HUDEP-2 (cell line): ENCODE data around the gene AFAP1.

Experiments
- DNase-seq, 76 experiments: peaks; one replicate each; lab custom pipeline; 2025; ENCODE audit not compliant: unreplicated experiment in 76 of 76; lab: John Stamatoyannopoulos, UW

Gene AFAP1

DNA sequence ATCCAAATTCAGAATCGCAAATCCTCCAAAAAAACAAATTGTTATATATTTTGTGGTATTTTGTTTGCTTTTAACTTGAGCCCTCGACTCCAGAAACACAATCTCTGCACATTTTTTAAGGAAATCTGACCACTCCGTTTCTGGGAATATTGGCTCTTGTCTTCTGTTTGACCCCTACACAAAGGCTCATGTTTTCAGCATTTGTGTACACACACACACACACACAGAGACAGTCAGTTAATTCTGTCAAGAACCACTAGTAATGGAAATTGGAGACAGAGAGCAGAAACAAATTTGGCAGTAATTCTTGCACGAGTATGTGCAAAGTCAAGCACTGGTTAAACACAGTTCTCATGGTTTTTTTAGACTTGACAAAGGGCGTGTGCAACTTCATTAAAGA lies 115.4 kb downstream of the AFAP1 start:
- no peak for DNase-seq

DNA sequence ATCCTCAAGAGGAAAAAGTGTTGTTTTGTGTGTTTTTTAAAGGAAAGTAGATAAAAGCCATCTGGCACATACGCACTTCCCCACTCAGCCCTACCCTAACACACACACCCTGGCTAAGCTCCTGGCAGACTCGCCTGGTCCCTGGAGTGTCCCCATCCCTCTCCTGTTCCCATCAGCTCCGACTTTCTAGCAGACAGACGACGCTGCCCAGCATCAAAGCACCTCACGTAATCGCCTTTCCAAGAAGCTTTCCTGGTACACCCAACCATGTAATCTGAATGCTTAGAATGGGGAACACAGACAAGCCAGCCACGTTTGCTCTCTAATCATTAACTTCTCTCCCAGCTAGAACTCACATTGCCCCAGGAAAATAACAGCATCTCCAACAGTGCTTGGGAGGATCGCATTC lies 116.2 kb downstream of the AFAP1 start:
- DNase-seq, result no peak

DNA sequence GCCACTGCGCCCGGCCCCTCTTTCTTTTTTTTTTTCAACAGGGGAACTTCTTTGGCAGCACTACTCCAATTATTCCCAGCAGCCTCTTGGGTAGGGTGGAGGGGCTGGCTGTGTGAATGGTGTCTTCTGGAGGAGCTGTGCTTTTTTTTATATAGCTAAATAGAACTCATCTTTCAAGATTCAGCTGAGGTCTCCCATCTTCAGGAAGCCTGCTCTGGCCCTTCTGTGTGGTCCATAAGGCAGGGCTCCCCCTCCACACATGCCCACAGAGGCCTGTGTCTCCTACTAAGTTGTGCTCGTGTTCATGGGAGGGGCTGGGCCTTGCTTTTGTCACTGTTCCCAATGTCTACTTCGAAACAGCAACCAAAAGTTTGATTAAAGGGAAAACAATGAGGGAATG lies 116.8 kb downstream of the AFAP1 start:
- DNase-seq, result no peak

DNA sequence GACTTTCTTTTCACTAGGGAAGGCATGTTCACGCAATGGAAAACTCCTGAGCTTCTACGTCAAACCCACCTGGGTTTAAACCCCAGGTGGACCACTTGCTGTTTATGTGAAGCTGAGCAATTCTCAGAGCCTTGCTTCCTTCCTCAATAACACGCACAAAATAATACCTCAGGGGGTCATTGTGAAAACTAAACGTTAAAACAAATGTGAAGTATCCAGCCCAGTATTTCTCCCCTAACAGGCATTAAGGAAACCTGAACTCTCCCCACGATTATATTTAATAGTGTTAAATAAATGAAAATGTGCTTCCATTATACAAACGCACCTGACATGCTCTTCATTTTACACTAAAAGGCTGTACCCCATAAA lies 117.5 kb downstream of the AFAP1 start:
- no peak for DNase-seq

DNA sequence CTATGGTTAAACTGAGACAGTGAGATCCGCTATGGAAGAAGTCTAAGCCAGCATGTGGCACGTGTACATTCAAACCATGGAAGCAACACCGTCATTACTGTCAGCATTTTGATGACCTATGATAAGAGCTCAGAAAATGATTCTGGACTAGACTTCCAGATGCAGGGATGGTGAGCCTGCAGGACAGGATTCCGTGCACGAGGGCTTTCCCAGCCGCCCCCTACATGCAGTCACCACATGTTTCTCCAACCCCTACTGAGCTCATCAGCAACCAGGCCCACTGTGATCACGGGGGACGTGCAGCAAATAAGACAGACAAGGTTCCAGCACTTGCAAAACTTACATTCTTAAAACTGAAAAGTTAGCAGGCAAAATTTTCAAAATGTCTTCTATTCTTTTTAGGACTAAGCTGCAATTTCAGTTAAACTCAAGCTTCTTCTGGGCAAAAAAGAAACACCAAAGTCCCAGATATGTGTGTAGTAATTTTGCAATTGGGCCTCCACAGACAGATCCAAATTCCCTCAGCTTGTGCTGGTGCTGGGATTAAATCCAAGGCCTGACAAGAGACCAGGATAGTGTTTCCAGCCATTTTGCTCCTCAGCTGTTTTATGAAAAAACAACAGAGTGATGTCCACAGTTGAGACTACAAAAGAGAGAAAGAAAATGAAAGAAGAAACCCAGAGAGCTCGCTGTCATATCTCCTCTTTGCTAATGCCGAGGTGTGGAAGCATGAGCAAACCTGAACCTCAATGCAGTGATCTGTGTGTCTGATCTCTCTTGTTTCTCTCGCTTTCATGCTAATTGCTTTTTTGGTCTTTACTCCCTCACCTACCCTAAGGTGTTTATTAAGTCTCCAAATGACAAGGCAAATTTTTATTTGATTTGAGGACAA lies 118.2 kb downstream of the AFAP1 start:
- DNase-seq, result no peak

DNA sequence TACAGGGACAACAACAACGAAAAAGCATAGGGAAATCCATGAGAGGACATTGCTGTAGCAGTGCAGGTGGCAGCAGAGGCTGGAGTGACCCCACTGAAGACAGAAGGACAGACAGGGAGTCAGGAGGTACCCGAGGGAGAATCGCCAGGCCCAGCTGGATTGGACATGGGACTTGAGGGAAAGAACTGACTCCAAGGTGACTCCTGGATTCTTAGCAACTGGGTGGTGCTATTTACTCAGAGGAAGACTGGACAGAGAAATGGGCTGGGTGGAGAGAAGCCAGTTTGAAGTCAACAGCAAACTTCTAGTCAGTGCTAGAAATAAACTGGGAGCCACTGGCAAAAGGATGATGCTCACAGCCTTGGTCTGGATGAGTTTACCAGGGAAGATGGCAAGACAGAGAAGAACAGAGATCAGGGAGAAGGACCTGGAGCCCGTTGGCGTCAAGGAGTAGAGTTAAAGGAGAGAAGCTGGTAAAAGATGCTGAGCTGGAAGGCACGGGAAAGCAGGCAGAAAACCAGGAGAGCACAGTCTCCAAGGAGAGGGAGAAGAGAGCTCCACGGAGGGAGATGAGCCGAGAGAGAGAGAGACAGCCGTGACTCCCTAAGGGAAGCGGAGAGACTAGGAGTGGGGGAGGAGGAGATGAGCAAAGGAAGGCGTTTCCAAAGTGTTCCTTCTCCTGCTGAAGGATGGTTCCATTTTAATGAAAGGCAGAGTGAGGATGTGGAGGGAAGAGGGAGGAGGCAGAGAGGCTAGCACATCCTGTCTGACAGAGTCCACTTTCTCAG lies 119.4 kb downstream of the AFAP1 start:
- DNase-seq, result no peak

DNA sequence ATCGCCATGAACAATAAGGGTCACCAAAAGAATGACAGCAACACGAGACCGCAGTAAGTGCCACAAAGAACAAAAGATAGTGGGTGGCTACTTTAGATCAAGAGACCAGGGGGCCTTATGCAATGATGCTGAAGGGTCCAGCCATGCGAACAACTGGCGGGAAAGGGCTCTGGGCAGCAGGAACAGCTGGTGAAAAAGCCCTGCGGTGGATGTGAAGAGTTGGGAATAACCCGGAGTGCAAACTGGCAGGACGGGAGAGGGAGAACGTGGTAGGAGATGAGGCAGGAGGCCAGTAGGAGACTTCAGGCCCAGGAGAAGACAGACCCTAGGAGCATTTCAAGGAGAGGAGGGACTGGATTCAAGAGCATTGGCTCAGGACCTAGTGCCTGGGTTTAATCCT lies 120.2 kb downstream of the AFAP1 start:
- no peak for DNase-seq

DNA sequence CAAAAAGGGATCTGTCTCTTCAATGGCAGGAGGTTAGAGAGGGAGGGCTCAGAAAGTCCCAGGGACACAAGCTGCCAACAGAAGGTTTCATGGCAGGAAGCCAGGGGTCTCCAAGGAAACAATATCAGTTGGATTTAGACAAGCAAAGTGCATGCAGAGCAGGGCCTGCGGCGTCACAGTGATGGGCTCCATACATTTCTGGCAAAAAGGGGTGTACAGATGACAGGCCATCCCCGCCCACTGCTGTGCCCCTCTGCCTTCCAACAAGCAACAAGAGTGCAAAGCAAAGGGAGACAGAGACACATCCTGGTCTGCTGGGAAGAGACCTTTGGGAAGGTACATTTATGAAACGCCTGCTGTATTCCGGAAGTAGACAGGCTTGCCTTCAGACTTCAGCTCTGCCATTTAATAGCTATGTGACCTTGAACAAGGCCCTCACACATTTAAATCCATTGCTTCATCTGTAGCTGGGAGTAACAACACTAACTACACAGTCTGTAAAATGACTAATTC lies 121.2 kb downstream of the AFAP1 start:
- DNase-seq, result no peak

DNA sequence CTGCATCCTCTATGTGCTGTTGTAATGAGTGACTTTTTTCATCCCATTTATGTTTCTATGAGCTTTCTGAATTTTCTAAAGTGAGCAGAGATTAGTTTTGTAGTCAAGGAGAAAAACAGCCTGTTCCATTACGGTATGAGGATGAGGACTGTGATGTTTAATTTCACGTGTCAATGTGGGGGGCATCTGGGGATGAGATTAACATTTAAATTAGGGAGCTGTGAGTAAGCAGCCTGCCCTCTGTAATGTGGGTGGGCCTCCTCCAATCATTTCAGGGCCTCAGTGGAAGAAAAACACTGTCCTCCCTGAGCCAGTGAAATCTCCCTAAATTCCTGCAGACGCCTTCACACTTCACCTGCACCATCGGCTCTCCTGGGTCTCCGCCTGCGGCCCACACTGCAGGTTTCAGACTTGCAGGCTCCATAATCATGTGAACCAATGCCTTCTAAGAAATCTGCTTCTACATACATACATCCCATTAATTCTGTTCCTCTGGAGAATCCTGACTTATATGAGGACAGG lies 121.7 kb downstream of the AFAP1 start:
- no peak for DNase-seq

DNA sequence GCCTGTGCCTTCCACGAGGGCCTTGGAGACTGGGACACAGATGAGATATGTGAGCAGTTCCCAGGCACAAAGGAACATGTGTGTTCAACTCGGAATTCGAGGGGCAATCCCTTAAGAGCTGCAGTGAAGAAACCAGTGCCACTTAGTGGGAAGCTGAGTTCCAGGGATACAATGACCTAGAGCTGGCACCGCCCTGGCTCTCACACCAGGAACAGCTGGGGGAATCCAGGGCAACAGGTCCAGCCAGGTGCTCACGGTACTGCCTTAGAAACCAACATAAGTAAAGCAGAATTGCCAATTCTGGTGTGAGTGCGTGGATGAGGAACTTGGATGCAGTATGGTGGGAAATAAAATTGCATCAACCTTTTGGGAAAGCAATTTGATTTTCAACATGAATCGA lies 122.9 kb downstream of the AFAP1 start:
- DNase-seq, result no peak

DNA sequence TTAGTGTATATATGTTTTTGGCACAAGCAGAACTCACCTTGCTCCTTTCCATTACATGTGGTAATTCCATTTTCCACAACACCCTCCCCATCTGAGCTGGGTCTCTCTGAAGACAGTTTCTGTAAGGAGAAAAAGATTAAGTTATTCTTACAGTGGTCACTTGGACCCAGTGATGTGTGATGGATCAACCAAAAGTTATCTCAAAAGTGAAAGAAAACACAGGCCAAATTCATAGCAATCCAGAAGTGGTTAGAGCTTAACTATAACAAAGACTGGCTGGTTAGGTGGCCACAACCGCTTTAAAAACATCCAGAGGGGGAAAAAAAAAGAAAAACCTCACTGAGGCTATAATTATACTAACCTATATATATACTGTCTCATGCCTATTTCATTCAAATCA lies 123.7 kb downstream of the AFAP1 start:
- DNase-seq, result no peak

DNA sequence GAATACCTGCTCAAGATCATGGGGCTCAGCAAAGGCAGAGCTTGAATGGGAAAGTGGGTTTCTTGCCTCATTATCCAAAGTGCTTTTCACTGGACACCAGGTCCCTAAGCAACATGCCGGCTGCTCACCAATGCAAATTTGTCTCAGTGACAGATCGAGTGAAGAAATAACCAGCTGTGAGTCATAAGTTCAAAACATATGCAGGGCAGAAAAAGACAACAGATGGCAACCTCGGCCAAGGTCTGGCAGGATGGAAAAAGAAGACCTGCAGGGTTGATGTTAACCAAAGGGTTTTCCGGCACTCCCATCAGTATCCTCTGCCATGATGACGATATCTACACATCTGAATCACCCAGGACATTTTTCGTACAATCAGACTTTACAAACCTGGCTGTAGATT lies 124.1 kb downstream of the AFAP1 start:
- no peak for DNase-seq

DNA sequence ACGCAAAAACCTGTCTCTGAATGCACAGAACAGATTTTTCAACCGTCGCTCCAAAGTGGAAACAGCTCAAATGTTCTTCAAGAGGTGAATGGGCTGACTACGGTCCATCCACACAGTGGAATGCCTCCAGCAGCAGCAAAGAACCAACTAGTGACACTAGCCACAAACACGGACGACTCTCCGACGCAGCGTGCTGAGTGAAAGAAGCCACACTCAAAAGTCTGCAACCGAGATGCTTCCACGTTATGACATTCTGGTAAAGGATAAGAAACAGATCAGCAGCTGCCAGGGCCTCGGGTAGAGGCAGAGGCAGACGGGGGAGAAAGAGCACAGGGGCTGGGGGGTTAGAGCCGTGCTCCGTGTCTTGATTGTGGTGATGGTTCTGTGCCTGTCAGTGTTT lies 125.2 kb downstream of the AFAP1 start:
- no peak for DNase-seq

DNA sequence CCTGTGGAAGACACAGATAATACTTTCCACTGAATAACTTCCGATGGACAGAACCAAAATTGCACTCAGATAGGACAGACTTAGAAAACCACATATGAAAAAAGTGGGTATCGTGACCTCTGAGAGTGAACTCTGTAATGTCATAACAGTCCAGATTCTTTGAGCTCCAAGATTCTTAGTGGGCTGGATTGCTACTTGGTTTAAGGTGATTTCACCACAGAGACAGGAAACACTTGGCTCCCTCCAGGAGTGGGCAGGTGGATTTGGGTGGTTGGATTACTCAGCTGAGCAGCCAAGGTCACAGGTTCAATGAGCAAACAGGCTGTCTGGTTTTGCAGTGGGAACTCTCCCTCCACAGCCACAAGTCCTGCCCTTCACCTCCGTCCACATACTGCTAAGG lies 126.0 kb downstream of the AFAP1 start:
- no peak for DNase-seq

DNA sequence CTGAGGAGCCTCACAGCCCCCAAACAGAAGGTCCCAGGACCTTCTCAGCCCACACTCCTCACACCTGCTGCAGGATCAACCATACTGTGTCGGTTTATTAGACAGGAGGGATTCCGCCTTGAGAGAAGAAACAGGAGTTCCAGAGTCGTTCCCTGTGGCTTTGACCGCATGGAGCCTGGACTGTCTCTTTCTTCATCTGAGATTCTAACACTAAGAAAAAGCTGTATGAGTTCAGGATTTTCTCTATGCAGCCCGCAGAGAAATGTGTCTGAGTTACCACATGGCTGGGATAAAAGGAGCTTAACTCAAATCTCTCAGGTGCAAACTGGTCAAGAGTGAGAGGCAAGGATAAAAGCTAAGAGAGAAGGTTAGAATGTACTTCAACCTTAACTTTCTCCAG lies 126.7 kb downstream of the AFAP1 start:
- DNase-seq, result no peak

DNA sequence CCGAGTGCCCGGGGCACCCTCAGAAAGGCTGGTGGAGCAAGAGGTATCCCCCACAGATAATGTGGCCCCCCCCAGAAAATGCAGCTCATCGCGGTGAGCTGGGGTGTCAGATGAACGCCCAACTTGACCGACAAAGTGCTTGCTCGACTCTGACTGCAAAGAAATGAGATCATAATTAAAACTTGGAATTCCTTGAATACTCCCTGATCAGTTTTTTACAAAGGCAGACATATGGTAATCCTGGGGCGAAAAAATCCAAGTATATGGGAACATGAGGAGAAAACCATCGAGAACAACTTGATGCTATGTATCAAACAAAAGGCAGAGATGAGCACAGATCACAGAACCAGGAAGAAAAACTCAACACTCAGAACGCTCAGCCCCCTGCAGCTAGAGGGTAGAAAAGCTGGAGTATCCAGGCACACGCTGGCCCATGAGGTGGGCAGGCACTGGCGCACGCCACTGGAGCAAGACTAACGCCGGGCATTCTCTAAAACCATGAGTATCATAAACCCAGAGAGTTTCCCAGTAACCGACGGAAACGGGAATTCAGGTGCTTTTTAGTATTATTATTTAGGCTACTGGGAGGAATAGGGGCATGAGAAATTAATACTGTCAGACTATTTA lies 127.3 kb downstream of the AFAP1 start:
- no peak for DNase-seq

DNA sequence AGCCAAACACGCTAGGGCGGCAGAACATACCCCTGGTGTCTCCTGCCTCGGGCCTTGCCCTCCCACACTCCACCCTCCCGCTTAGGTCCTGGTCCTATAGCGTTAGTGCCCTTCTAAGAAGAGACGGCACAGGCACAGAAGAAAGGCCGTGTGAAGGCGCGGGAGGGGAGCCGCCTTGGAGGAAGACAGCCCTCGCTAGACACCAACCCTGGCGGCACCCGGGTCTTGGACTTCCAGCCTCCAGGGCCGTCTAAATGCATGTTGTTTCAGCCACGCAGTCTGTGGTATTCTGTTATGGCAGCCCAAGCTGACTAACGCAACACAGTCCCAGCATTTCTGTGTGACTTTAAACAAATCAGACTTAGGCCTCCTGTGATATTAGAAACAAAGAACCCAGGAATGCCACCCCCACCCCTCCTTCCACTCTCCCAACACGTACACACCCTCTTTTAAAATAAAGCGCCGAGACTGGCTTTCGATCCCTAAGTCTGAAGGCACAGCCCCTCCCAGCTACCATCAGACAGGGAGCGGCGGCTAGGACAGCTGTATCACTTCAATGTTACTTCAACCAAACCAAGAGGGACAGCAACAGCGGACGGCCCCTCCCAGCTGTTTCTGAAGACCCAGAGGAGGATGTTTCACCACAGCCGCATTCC lies 128.0 kb downstream of the AFAP1 start:
- no peak for DNase-seq

DNA sequence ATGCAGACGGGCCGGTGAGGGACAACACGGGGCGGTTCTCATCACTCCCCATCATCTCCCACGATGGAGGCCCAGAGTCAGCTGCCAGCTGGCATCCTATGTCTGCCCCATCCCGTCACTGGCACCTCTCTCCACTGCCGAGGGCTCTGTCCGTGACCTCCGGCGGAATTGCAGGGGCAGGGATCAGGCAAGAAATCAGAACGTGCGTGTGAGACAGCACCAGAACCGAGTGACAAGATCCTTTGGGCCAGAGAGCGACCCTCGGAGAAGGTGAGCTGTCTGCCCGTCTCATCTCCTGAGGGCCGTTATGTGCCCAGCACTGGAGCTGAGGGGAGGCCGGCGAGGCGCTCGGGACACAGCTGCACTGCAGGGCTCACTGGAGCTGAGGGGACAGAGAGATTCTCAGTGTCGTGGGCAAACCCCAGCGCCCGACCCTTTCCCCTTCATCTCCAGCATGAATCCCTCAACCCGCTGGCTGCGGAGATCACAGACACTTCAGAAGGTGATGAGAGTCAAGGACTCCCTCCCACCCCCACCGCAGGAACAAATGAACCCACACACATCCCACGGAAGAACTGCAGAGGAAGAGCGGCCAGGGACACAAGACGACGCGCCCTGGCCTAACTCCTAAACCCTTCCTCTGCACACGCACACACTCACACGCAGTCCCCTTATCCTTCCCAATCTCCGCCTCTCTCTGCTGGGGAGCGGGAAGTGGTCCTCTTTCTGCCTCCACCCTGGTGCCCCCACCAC lies 128.7 kb downstream of the AFAP1 start:
- no peak for DNase-seq

DNA sequence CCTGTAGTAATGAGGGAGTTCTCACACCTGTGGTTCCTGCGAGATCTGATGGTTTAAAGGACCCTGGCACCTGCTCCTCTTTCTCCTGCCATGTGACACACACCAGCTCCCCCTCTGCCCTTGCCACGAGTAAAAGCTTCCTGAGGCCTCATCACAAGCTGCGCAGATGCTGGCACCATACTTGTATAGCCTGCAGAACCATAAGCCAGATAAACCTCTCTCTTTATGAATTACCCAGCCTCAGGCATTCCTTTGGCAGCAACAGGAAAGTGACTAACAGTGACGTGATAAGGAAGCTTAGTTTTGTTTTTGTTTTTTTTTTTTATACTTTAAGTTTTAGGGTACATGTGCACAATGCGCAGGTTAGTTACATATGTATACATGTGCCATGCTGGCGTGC lies 130.9 kb downstream of the AFAP1 start:
- DNase-seq, result no peak

DNA sequence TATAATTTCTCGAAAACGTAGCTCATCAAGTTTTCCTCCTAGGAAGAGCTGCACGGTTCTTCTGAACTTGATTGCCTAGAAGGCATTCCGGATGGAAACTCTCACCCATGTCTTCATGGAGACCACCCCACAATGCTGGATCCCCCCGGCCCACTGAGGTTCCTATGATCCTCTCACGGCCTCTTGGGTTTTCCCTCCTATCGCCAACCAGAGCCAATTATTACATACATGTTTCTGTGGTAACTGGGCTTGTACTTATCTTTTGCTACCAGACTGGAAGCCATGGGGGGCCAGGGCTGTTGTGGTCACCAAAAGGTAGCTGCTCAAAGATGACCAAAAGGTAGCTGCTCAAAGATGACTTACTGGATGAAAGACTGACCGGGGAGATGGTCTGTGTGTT lies 131.5 kb downstream of the AFAP1 start:
- DNase-seq, result no peak
